ENCODE measurements around the gene FBF1.

The FBF1 gene

DNA sequence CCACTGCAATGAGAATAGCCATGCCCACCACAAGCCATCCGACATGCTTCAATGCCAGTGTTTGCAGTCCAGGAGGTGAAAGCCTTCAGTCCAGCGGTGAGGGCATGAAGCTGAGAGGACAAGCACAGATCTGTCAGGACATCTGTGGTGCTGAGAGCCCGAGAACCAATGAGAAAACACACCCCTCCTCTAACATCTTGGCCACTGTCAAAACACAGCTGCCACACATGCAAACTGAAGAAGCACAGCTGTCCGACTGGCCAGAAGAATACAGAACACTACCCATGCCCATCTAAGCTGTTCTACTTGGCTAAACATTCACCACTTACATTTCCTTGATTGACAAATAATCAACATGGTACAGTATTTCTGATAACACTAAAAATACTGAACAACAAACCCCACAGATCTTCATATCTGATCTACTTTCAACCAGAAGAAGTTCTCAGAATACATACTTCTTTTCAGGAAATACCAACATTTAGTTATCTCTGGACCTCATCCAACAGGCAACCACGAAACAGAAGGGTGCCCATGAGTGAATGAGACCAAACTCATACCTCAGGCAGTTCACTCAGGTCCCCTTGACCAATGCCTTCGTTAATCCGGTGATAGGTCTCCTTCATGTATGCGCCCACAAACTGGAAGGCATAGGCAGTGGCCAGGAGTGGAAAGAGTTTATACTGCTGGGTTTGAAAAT lies 10.2 kb upstream of the FBF1 start:
- DNase-seq (ENCODE audit: extremely low spot score, insufficient read length, low read depth): no peak
- FAIRE-seq: no peak

DNA sequence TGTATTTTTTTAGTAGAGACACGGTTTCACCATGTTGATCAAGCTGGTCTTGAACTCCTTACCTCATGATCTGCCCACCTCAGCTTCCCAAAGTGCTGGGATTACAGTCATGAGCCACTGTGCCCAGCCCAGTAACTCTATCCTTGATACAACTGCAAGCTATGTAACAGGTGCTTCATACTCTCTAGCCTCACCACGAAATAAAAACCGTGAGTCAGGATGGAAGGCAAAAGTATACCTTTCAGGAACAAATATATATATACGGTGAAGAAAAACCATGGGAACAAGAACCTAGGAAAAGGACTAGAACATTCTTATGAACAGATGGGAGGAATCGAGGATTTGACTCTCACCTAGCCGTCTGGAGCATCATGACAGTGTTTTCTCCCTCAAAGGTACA lies 9.6 kb upstream of the FBF1 start:
- DNase-seq (ENCODE audit: extremely low spot score, insufficient read length, low read depth) (no peak), FAIRE-seq (no peak)

DNA sequence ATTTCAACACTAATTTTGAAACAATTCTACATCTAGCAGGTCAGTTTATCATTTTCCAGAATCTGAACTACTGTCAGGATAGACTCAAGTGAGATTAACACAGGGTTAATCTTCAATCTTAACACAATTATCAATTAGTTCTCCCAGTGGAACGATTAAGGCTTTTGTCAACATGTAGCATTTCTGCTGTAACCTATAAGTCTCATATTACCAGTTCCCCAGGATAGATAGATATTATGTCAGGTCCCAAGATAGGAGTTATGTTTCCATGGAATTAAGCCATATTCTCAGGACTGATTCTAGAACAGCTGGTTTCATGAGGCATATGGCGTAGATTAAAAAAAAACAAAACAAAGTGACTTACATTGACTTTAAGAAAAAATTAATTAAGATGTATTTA lies 4.4 kb upstream of the FBF1 start:
- no peak for FAIRE-seq
- DNase-seq (ENCODE audit: extremely low spot score, insufficient read length, low read depth): no peak

DNA sequence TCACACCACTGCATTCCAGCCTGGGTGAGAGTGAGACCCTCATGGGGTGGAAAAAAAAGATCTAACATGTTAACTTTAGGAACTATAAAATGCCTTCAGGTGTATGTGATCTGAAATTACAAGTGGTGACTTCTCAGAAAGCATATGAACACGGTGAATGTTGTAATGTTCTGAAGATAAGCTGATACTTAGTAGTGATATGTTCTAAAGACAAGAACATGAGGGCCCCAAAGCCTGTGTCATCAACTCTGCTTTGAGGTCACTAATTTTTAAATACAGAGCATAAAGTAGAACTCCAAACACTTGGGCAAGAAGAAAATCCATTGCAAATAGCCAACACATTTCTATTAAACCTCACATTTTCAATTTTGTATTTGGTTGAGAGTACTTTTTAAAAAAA lies 2.6 kb upstream of the FBF1 start:
- no peak for FAIRE-seq
- DNase-seq (ENCODE audit: extremely low spot score, insufficient read length, low read depth): no peak

DNA sequence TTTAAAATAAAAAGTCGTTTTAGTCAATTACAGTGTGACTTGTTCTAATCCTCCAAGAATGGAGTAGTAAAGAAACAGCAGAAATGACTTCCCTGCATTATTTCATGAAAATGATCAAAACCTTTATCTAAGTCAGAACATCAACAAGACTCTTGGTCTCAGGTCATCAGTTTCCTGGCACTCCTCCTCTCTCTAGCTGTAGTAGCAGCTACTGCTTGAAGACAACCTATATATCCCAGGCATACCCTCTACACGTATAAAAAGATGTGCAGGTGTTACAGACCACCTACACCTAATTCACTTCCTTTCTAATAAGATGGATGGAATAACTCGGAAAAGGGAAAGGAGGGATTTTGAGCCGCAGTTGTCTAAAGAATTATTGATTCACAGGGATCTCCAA lies 1.6 kb upstream of the FBF1 start:
- FAIRE-seq: no peak
- DNase-seq (ENCODE audit: extremely low spot score, insufficient read length, low read depth): no peak

DNA sequence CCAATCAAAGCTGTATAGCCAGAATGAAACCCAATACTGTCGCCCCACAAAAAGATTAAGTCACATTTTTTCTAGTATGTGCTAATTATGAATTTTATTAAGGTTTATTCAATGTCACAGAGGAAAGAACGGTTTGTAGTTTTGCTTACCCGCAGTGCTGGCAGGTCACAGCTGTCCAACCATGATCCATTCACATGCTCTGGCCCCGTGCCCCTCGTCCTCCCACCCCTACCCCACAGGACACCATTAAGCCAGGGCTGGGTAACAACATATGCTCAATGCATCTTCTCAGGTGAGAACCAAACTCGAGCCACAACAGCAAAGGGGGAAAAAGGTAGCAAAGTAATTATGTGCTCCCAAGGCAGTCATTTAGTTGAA lies 589 bp upstream of the FBF1 start:
- FAIRE-seq (no peak), DNase-seq (ENCODE audit: extremely low spot score, insufficient read length, low read depth) (no peak)

DNA sequence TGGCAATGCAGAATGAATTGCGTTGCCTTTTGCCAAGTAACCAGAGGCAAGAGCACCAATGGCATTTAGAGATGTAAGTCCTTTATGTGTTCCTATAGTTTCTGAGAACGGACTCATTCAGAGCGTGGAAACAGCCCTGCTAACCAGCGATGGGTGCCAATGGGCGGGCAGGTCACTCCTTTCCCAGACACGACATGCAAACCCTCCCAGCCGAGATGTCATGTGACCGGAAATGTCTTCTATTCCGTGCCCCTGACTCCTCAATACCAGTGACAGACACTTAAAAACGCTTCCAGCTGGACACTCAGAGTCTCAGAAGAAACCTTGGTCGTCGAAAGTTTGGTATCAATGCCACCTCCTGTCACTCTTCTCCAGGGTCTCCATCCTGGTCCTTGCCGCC lies 3.2 kb downstream of the FBF1 start:
- no peak for FAIRE-seq
- no peak for DNase-seq (ENCODE audit: extremely low spot score, insufficient read length, low read depth)

DNA sequence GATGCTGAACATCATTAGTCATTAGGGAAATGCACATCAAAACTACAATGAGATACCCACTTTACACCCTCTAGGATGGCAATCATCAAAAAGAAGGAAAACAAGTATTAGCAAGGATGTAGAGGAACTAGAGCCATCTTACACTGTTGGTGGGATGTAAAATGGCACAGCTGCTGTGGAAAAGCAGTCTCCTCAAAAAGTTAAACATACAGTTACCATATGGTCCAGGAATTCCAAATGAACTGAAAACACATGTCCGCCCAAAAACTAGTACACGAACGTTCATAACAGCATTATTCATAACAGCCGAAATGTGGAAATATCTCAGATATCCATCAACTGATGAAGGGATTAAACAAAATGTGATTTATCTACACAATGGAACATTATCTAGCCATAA lies 7.0 kb downstream of the FBF1 start:
- DNase-seq (ENCODE audit: extremely low spot score, insufficient read length, low read depth): no peak
- no peak for FAIRE-seq

DNA sequence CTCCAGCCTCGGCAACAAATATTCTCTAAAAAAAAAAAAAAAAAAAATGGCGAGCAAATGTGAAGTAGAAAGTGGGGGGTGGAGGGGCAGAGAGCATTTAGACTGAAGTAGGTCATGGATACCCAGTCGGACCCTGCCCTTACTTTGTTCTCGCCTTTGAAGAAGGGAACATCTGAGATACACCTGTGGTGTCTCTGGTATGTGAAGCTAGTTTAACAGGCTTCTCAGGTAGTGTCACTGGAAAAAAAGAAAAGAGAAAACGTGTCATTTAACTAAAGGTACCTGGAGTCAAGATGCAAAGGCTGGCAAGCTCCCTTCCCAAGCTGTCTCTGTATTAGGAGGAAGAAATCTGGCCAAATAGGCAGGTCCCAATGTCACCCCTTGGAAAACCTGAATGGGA lies 8.0 kb downstream of the FBF1 start:
- DNase-seq (ENCODE audit: extremely low spot score, insufficient read length, low read depth): no peak

DNA sequence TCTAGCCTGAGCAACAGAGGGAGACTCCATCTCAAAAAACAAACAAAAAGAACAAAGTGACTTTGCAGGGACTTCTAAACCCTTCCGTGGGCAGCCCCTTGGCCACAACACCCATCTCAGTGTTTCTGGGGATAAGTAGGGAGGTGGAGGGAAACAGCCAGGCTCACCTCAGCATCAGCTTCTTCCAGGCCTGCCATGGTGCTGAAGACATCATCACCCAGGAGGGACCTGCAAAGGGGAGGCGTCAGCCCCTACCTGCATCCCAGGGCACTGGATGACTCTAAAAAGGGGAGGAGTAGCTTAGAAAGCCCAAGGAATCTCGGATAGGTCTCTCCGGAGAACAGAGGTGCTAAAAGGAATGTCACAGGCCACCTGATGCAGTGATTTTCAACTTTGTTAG lies 9.8 kb downstream of the FBF1 start:
- FAIRE-seq (no peak), DNase-seq (ENCODE audit: extremely low spot score, insufficient read length, low read depth) (no peak)

More for the DNA sequence above, 8.0 kb downstream of the FBF1 start:
- FAIRE-seq: no peak

DNA sequence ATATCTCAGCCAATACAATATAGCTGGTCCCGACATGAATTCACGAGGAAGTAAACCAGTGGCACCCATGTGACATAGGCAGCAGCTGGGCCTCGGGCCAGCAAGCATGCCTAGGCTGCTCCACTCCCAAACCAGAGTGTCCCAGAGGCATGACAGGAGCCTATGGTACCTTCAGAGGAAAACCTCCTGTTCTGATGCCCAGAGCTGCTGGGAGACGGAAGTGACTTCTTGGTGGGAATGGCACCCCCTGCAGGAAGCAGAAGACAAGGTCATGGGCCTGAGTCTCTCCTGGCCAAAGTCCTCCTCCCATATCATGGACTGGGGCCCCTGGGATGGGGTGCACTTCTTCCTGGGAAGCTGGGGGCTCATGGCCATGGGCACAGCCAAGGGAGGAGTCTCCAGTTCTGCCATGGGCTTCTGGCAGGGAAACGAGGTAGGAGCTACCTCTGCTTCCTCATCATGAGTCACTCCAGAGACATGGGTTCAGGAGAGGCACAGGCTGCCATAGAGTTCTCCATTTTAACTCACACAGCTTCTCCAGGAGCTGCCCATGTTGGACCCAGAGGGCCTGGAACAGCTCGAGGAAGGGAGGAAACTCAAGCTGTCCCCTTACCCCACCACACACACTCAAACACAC lies 13.4 kb downstream of the FBF1 start:
- FAIRE-seq (no peak), DNase-seq (ENCODE audit: extremely low spot score, insufficient read length, low read depth) (no peak)

DNA sequence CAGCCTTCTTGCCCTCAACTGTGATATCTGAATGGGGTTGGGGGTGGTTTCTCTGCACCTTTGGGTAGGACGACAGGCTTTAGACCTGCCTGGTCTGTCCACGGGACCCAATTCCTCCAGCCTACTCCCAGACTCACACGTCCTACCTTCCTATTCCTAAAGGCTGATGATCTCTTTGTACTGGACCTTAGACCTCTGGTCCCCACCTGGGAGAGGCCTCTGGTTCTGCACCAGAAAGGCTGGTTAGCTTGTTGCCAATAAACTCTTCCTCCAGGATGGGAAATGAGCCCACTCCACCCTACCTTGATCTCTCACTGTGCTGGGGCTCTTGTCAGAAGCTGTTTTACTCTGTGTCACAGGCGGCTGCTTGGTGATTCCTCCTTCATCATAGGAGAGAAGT lies 14.4 kb downstream of the FBF1 start:
- DNase-seq (ENCODE audit: extremely low spot score, insufficient read length, low read depth) (no peak), FAIRE-seq (no peak)

DNA sequence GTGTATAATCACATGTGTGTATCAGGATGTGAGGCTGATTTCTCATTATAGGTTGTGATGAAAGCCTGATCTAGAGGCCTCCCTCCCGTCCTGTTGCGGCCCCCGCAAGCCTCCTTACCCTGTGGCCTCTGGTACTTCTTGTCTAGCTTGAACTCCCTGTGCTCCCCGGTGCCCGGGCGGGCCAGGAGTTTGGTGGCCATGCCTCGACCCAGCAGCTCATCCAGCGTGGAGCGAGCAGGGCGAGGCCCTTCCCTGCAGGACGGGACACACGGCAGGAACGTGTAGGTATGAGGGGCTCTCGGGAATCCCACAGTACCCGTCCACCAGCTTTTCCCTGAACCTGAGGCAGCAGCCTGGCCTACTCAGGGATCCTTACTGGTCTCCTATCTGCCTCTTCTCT lies 14.9 kb downstream of the FBF1 start:
- FAIRE-seq: no peak
- DNase-seq (ENCODE audit: extremely low spot score, insufficient read length, low read depth): no peak

DNA sequence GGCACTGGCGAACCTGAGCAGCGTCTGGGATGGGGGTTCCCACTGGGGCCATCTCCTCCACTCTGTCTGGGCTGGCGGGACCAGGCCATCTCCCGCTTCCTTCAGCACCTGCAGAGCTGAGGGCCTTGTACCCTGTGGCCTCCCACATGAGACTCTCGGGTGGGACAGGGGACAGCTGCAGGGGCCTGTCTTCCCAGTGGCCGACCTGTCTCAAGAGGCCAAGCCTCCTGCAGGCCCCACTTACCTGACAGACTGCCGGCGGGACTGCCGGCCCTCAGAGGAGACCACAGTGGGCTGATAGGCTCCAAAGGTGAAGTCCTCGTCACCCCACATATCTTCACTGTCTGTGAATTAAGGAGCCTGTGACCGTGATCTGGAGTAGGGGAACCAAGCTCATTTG lies 15.7 kb downstream of the FBF1 start:
- DNase-seq (ENCODE audit: extremely low spot score, insufficient read length, low read depth): no peak
- FAIRE-seq: no peak

DNA sequence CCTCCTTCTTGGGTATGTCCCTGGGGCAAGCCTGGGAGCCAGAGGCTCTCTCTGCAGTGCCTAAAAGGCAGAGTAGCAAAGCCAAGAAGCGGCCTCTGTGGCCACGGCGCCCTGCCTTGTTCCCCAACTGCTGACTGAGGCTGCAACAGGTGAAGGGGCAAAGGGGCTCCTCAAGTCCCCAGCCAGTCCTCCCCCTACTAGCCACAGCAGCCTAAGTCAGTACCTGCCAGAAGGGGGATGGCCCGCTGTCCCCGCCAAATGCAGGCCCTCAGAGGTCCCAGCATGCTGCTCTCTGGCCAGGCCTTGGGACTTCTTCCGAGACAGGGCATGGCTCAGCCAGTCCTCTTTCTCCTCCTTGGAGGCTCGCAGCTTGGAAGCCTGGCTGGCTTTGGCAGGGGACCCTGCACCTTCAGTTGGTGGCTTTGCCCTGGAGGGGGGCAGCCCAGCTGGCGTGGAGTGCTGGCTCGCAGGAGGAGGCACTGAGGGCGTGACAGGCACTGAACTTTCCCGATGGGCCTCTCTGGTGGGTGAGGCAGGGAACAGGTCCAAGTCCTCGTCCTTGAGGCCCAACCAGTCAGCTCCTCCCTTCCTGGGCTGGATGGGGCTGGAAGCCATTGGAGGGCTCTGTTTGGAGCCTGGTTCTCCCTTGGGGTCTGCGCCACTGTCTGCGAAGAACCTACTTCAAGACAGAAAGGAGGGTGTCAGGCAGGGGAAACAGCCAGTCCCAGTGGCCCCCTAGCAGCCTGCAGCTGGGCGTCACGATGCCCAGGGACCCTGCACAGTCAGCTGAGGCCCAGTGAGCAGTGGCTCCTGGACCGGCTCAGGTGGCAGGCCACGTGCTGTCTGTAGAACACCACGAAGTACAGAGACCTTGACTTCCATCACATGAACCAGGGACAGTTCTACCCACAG lies 17.6 kb downstream of the FBF1 start:
- no peak for FAIRE-seq

DNA sequence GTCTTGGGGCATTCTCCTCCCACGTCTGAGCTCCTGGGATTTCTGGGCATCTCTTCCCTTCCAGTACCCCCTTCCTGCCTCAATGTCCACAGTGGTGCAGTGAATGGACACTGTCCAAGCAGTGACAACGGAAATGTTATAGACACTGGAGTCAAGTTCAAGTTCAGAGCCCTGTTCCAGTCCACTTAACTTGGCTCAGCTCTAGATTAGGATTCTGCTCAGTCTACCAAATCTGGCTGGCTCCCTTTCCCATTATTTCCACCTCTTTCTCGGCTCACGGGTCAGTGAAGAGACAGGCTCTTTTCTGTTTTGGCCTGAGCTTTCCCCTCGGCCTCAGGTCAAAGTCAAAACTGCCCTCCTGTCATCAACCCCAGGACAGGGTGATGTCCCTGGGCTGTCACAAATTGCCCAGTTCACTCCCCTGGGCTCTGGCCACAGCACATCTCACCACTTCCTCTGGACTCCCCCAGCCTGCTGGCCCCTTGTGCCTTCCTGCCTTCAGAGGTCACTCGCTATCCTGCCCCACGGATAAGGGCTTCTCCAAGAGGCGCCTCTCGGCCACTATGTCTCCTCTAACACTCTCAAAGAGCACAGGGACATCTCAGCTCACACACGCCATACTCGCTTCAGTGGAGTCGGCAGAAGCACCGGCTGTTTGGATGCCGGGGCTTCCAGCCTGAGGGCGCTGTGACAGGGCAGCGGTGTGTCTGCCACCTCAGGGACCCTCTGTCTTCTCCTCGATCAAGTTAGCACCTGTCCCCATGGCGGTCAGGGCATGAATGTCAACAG lies 18.5 kb downstream of the FBF1 start:
- no peak for FAIRE-seq
- DNase-seq (ENCODE audit: extremely low spot score, insufficient read length, low read depth): no peak

More for the DNA sequence above, 17.6 kb downstream of the FBF1 start:
- no peak for DNase-seq (ENCODE audit: extremely low spot score, insufficient read length, low read depth)

DNA sequence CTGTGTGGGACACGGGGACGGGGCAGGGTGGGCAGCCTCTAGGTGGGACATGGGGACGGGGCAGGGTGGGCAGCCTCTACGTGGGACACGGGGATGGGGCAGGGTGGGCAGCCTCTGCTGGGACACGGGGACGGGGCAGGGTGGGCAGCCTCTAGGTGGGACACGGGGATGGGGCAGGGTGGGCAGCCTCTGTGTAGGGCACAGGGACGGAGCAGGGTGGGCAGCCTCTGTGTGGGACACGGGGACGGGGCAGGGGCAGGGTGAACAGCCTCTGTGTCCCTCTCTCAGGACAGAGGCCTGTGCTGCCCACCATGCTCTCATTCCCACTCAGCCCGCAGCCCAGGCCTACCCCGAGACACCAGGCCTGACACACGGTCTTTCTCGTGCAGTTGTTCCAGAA lies 19.2 kb downstream of the FBF1 start:
- no peak for FAIRE-seq
- no peak for DNase-seq (ENCODE audit: extremely low spot score, insufficient read length, low read depth)

DNA sequence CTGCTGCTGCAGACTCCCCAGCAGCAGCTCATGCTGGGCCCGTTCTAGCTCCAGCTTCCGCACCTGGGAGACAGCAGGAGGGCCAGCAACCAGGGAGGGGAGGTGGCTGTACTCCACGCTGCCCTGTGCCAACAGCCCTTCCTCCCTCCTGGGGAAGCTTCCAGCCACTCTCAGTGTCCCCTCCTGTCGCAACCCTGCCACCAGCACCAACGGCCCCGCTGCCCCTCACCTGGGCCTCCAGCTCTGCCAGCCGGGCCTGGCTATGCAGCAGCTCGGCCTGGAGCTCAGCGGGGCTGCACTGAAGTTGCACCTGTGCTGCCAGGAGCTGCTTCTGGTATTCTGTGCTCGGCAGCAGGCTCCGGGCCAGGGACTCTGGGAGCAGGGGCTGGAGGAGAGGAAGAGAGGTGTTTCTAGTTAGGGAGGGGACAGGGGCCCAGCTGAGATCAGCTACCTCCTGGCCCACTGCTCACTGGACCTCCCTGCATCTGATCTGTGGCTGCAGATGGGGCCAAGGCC lies 20.7 kb downstream of the FBF1 start:
- FAIRE-seq (no peak), DNase-seq (ENCODE audit: extremely low spot score, insufficient read length, low read depth) (no peak)

DNA sequence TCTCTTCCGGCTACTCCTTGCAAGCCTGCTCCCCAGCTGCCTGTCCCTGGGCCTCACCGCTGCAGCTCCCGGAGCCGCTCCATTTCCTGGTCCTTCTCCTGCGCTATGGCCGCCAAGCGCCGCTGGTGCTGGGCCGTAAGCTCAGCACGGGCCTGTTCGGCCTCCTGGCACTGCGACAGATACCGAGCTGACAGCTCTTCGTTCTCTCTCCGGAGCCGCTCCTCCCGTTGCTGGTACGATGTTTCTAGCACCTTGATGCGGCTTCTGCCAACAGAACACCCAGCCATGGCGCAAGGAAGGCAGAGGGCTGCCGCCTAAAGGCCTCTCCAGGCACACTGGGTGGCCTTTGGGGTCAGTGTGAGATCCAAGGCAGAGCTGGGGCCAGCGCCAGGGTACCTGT lies 21.2 kb downstream of the FBF1 start:
- DNase-seq (ENCODE audit: extremely low spot score, insufficient read length, low read depth) (no peak), FAIRE-seq (no peak)

DNA sequence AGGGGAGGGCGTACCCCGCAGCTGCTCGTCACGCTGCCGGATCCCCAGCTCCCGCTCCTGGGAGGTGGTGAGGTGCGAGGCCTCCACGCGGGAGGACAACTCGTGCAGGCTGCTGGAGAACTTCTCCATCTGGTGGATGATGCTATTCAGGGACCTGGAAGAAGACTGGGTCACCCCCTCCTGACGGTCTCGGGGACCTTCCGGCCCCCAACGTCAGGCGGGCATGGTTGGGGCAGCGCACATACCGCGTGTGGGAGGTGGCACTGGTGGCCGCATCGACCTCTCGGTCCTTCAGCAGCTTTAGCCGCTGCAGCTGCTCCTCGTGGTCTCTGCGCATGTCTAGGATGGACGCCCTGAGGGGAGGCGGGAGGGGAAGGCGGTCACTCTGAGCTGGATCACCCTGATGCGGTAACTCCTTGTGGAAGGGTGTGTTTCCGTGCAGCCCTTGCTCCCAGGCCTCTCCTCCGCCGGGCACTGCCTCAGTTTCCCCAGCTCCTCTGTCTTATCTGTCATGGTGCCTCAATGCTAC lies 22.9 kb downstream of the FBF1 start:
- DNase-seq (ENCODE audit: extremely low spot score, insufficient read length, low read depth) (no peak), FAIRE-seq (no peak)

Data from GM18507 (cell line).